ENCODE results near the gene C1orf53.
"Not testable (repeated sequence)": the region's sequence is repeated elsewhere in the genome, so short reads cannot be mapped to it uniquely, and the experiment has no call there.

The C1orf53 gene

GRCh38 chr1:197882241-197882640 lies 20.2 kb upstream of the C1orf53 start:
- H3K27me3 ChIP-seq (replicated peaks; ENCODE audit: control insufficient read depth, insufficient read depth, low read length); H3K9me3 ChIP-seq (ENCODE audit: control insufficient read depth, low read length); DNase-seq (ENCODE audit: low read depth); H3K9ac ChIP-seq (ENCODE audit: low read length); H3K4me3 ChIP-seq (ENCODE audit: low read length); H3K4me1 ChIP-seq (ENCODE audit: control insufficient read depth, insufficient read depth, low read length); H3K36me3 ChIP-seq (ENCODE audit: control insufficient read depth, insufficient read depth, low read length, severe bottlenecking): not testable (repeated sequence)

- Histone ChIP-seq H3K36me3 (ENCODE audit: control insufficient read depth, insufficient read depth, low read length, severe bottlenecking) (no peaks in the 10 kb centered on the region), H3K4me3 (ENCODE audit: low read length) (no peak overlapping the region), H3K9ac (ENCODE audit: low read length) (no peak overlapping the region), H3K27me3 (replicated peaks; ENCODE audit: control insufficient read depth, insufficient read depth, low read length) (no peaks in the 10 kb centered on the region), H3K9me3 (ENCODE audit: control insufficient read depth, low read length) (no peaks in the 10 kb centered on the region), H3K4me1 (ENCODE audit: control insufficient read depth, insufficient read depth, low read length) (no peaks in the 10 kb centered on the region)
- DNase-seq (ENCODE audit: low read depth), result no peak
Observed at GRCh38 chr1:197884173-197884572, 18.3 kb upstream of the C1orf53 start.

- H3K36me3 ChIP-seq (ENCODE audit: control insufficient read depth, insufficient read depth, low read length, severe bottlenecking), result no peaks in the 10 kb centered on the region
- no peaks in the 10 kb centered on the region for H3K9me3 ChIP-seq (ENCODE audit: control insufficient read depth, low read length)
- no peak for DNase-seq (ENCODE audit: low read depth)
- H3K27me3 ChIP-seq (replicated peaks; ENCODE audit: control insufficient read depth, insufficient read depth, low read length), result no peaks in the 10 kb centered on the region
- no peak overlapping the region for H3K9ac ChIP-seq (ENCODE audit: low read length)
- no peaks in the 10 kb centered on the region for H3K4me1 ChIP-seq (ENCODE audit: control insufficient read depth, insufficient read depth, low read length)
- H3K4me3 ChIP-seq (ENCODE audit: low read length), result no peak overlapping the region
Observed at GRCh38 chr1:197890936-197891335, 11.5 kb upstream of the C1orf53 start.

GRCh38 chr1:197892684-197893083 lies 9.7 kb upstream of the C1orf53 start:
- no peaks in the 10 kb centered on the region for H3K9me3 ChIP-seq (ENCODE audit: control insufficient read depth, low read length)
- H3K4me1 ChIP-seq (ENCODE audit: control insufficient read depth, insufficient read depth, low read length), result no peaks in the 10 kb centered on the region
- no peak overlapping the region for H3K4me3 ChIP-seq (ENCODE audit: low read length)

GRCh38 chr1:197896301-197896700 lies 6.1 kb upstream of the C1orf53 start:
- Histone ChIP-seq H3K9ac (ENCODE audit: low read length) (no peak overlapping the region), H3K4me3 (ENCODE audit: low read length) (no peak overlapping the region), H3K9me3 (ENCODE audit: control insufficient read depth, low read length) (no peaks in the 10 kb centered on the region), H3K4me1 (ENCODE audit: control insufficient read depth, insufficient read depth, low read length) (no peaks in the 10 kb centered on the region), H3K27me3 (replicated peaks; ENCODE audit: control insufficient read depth, insufficient read depth, low read length) (no peaks in the 10 kb centered on the region), H3K36me3 (ENCODE audit: control insufficient read depth, insufficient read depth, low read length, severe bottlenecking) (no peaks in the 10 kb centered on the region)
- DNase-seq (ENCODE audit: low read depth), result no peak

More at GRCh38 chr1:197892684-197893083, 9.7 kb upstream of the C1orf53 start:
- no peak overlapping the region for H3K9ac ChIP-seq (ENCODE audit: low read length)
- DNase-seq (ENCODE audit: low read depth), result no peak
- H3K36me3 ChIP-seq (ENCODE audit: control insufficient read depth, insufficient read depth, low read length, severe bottlenecking), result no peaks in the 10 kb centered on the region
- no peaks in the 10 kb centered on the region for H3K27me3 ChIP-seq (replicated peaks; ENCODE audit: control insufficient read depth, insufficient read depth, low read length)

GRCh38 chr1:197899037-197899436 lies 3.4 kb upstream of the C1orf53 start:
- Histone ChIP-seq H3K4me3 (ENCODE audit: low read length) (no peak overlapping the region), H3K9ac (ENCODE audit: low read length) (no peak overlapping the region), H3K9me3 (ENCODE audit: control insufficient read depth, low read length) (no peaks in the 10 kb centered on the region), H3K36me3 (ENCODE audit: control insufficient read depth, insufficient read depth, low read length, severe bottlenecking) (no peaks in the 10 kb centered on the region), H3K27me3 (replicated peaks; ENCODE audit: control insufficient read depth, insufficient read depth, low read length) (no peaks in the 10 kb centered on the region), H3K4me1 (ENCODE audit: control insufficient read depth, insufficient read depth, low read length) (peaks cover 11% of the 10 kb centered on the region)
- DNase-seq (ENCODE audit: low read depth), result no peak

GRCh38 chr1:197902131-197902453 lies 338 bp upstream of the C1orf53 start:
- Histone ChIP-seq H3K27me3 (replicated peaks; ENCODE audit: control insufficient read depth, insufficient read depth, low read length) (peaks cover 8% of the 10 kb centered on the region), H3K36me3 (ENCODE audit: control insufficient read depth, insufficient read depth, low read length, severe bottlenecking) (no peaks in the 10 kb centered on the region), H3K4me3 (ENCODE audit: low read length) (peak overlapping the region; percentile 94), H3K9ac (ENCODE audit: low read length) (peak overlapping the region; percentile 97), H3K4me1 (ENCODE audit: control insufficient read depth, insufficient read depth, low read length) (peaks cover 11% of the 10 kb centered on the region), H3K9me3 (ENCODE audit: control insufficient read depth, low read length) (no peaks in the 10 kb centered on the region)
- DNase-seq (ENCODE audit: low read depth), result no peak

GRCh38 chr1:197903196-197903514 lies 725 bp downstream of the C1orf53 start:
- Histone ChIP-seq H3K9ac (ENCODE audit: low read length) (peak overlapping the region; percentile 97), H3K9me3 (ENCODE audit: control insufficient read depth, low read length) (no peaks in the 10 kb centered on the region), H3K27me3 (replicated peaks; ENCODE audit: control insufficient read depth, insufficient read depth, low read length) (peaks cover 17% of the 10 kb centered on the region), H3K4me1 (ENCODE audit: control insufficient read depth, insufficient read depth, low read length) (peaks cover 11% of the 10 kb centered on the region), H3K4me3 (ENCODE audit: low read length) (peak overlapping the region; percentile 94), H3K36me3 (ENCODE audit: control insufficient read depth, insufficient read depth, low read length, severe bottlenecking) (no peaks in the 10 kb centered on the region)
- DNase-seq (ENCODE audit: low read depth), result no peak

- peaks cover 11% of the 10 kb centered on the region for H3K4me1 ChIP-seq (ENCODE audit: control insufficient read depth, insufficient read depth, low read length)
- no peak overlapping the region for H3K9ac ChIP-seq (ENCODE audit: low read length)
- peaks cover 28% of the 10 kb centered on the region for H3K27me3 ChIP-seq (replicated peaks; ENCODE audit: control insufficient read depth, insufficient read depth, low read length)
- no peaks in the 10 kb centered on the region for H3K9me3 ChIP-seq (ENCODE audit: control insufficient read depth, low read length)
- H3K4me3 ChIP-seq (ENCODE audit: low read length), result no peak overlapping the region
- H3K36me3 ChIP-seq (ENCODE audit: control insufficient read depth, insufficient read depth, low read length, severe bottlenecking), result no peaks in the 10 kb centered on the region
- DNase-seq (ENCODE audit: low read depth), result no peak
Observed at GRCh38 chr1:197904126-197904787, 1.8 kb downstream of the C1orf53 start.

- H3K9me3 ChIP-seq (ENCODE audit: control insufficient read depth, low read length), result no peaks in the 10 kb centered on the region
- H3K36me3 ChIP-seq (ENCODE audit: control insufficient read depth, insufficient read depth, low read length, severe bottlenecking), result no peaks in the 10 kb centered on the region
Observed at GRCh38 chr1:197905699-197906351, 3.4 kb downstream of the C1orf53 start.

GRCh38 chr1:197907846-197908616 lies 5.6 kb downstream of the C1orf53 start:
- Histone ChIP-seq H3K9me3 (ENCODE audit: control insufficient read depth, low read length) (no peaks in the 10 kb centered on the region), H3K4me1 (ENCODE audit: control insufficient read depth, insufficient read depth, low read length) (peaks cover 21% of the 10 kb centered on the region), H3K9ac (ENCODE audit: low read length) (no peak overlapping the region), H3K36me3 (ENCODE audit: control insufficient read depth, insufficient read depth, low read length, severe bottlenecking) (no peaks in the 10 kb centered on the region), H3K27me3 (replicated peaks; ENCODE audit: control insufficient read depth, insufficient read depth, low read length) (peaks cover 64% of the 10 kb centered on the region), H3K4me3 (ENCODE audit: low read length) (no peak overlapping the region)
- DNase-seq (ENCODE audit: low read depth), result no peak

More at GRCh38 chr1:197905699-197906351, 3.4 kb downstream of the C1orf53 start:
- Histone ChIP-seq H3K4me1 (ENCODE audit: control insufficient read depth, insufficient read depth, low read length) (peaks cover 15% of the 10 kb centered on the region), H3K4me3 (ENCODE audit: low read length) (no peak overlapping the region), H3K9ac (ENCODE audit: low read length) (no peak overlapping the region), H3K27me3 (replicated peaks; ENCODE audit: control insufficient read depth, insufficient read depth, low read length) (peaks cover 43% of the 10 kb centered on the region)
- no peak for DNase-seq (ENCODE audit: low read depth)
